ENCODE results near the gene TSPAN3.

The TSPAN3 gene

DNA sequence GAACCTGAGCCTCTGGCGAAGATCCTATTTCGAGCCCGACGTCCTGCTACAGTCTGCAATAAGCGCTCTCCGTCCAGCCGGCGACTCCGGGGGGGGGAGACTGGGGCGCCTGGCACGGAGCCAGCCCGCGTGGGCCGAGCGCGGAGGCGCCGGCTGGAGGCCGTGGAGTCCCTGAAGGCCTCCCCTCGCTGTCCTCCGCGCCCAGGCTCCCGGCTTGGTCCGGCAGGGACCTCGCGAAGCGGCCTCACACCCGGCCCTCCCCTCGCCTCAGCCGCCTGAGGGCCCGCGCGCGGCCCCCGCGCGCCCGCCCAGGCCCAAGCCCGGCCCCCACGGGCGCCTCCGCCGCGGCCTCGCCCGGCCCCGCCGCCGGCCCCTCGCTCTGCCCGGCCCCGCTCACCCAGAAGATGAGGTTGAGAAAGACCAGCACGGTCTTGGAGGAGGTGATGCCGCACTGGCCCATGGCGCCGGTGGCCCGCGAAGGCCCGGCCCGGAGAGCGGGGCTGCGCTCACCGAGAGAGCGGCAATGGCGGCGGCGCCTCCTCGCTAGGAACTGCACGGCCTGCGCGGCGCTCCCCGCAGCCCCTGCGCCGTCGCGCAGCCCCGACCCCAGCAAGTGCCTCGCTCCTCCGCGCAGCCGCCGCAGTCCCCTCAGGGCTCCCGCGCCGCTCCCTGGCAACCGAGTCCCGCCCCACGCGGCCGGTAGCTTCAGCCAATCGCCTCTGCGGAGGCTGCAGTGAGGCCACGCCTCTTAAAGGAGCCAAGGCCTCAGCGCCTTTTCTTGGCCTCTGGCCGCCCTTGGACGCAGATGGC is at the start of gene TSPAN3:
Gene TSPAN3, minus strand, starts transcription at position 615 of the 810 bp plus-strand sequence. Its CDS starts 155 bp downstream, at position 460.
- peak within 1 kb of the TSS; percentile 87 for H3K27ac Mint-ChIP-seq
- peak within 1 kb of the TSS; percentile 89 for H3K4me3 Mint-ChIP-seq
- intact Hi-C loops (cut with micrococcal nuclease), result no loop called here
- H3K4me1 Mint-ChIP-seq (ENCODE audit: low read depth), result peaks cover 44% of the 10 kb centered on the region
- H3K36me3 Mint-ChIP-seq (ENCODE audit: low read depth), result peaks cover 6% of the 10 kb centered on the region
- no peaks in the 10 kb centered on the region for H3K9me3 Mint-ChIP-seq
- peaks cover 2% of the 10 kb centered on the region for H3K27me3 Mint-ChIP-seq

- Mint-ChIP-seq H3K36me3 (ENCODE audit: low read depth) (no peaks in the 10 kb centered on the region), H3K27ac (no peak overlapping the region), H3K4me1 (ENCODE audit: low read depth) (peaks cover 14% of the 10 kb centered on the region), H3K9me3 (no peaks in the 10 kb centered on the region), H3K4me3 (no peak overlapping the region), H3K27me3 (no peaks in the 10 kb centered on the region)
- intact Hi-C loops (cut with micrococcal nuclease), result no loop called here
Observed at GRCh38 chr15:77120576-77120975, 49.7 kb upstream of the TSPAN3 start.

- no peak overlapping the region for H3K27ac Mint-ChIP-seq
- peaks cover 9% of the 10 kb centered on the region for H3K36me3 Mint-ChIP-seq (ENCODE audit: low read depth)
- no peak overlapping the region for H3K4me3 Mint-ChIP-seq
- peaks cover 11% of the 10 kb centered on the region for H3K4me1 Mint-ChIP-seq (ENCODE audit: low read depth)
- no peaks in the 10 kb centered on the region for H3K27me3 Mint-ChIP-seq
- intact Hi-C loops (cut with micrococcal nuclease), result loop anchor here (1.0 kb wide), 2 partner anchors 378 to 424 kb away; no protein-coding TSS in a partner anchor
- H3K9me3 Mint-ChIP-seq, result no peaks in the 10 kb centered on the region
Observed at GRCh38 chr15:77119446-77119845, 48.5 kb upstream of the TSPAN3 start.

- no peak overlapping the region for H3K27ac Mint-ChIP-seq
- no peaks in the 10 kb centered on the region for H3K9me3 Mint-ChIP-seq
- H3K36me3 Mint-ChIP-seq (ENCODE audit: low read depth), result peaks cover 14% of the 10 kb centered on the region
- H3K4me1 Mint-ChIP-seq (ENCODE audit: low read depth), result peaks cover 6% of the 10 kb centered on the region
- no peak overlapping the region for H3K4me3 Mint-ChIP-seq
- intact Hi-C loops (cut with micrococcal nuclease), result loop anchor here (1.0 kb wide), 2 partner anchors 378 to 424 kb away; no protein-coding TSS in a partner anchor
- no peaks in the 10 kb centered on the region for H3K27me3 Mint-ChIP-seq
Observed at GRCh38 chr15:77118882-77119321, 48.0 kb upstream of the TSPAN3 start.

GRCh38 chr15:77115179-77115578 is 44.3 kb upstream of the TSPAN3 start:
- no peaks in the 10 kb centered on the region for H3K27me3 Mint-ChIP-seq
- intact Hi-C loops (cut with micrococcal nuclease), result no loop called here

DNA sequence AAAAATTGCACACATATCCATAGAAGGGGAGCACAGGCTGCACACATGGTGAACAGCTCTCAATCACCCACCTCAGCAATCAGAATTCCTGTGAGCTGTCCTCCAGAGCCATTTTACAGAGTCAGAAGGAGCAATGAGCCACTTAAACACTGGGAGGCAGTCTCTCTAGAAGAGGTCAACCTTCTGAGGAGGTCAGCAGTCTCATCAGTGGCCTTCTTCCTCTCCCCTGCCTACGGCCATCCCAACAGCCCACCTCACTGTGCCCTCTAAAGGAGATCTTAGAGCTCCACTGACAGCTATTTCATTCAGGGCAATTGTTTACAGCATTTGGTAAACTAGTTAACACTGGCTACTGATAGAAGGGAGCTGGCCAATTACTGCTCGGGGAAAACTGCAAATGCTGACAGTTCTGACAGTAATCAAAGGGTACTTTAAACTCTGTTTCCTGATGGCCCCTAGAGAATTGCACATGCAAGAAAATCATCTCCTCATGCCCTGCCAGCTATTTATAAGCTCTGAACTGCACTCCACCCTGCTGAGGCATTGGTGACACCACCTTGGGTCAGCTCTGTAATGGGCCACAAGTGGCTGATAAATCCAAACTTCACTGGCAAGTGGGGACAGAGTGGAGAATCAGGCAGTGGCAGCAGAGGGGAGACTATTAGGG is 42.1 kb upstream of the TSPAN3 start:
- intact Hi-C loops (cut with micrococcal nuclease), result no loop called here
- Mint-ChIP-seq H3K9me3 (no peaks in the 10 kb centered on the region), H3K27ac (no peak overlapping the region), H3K4me3 (no peak overlapping the region), H3K36me3 (ENCODE audit: low read depth) (peaks cover 23% of the 10 kb centered on the region), H3K27me3 (no peaks in the 10 kb centered on the region), H3K4me1 (ENCODE audit: low read depth) (no peaks in the 10 kb centered on the region)

More at GRCh38 chr15:77115179-77115578, 44.3 kb upstream of the TSPAN3 start:
- no peaks in the 10 kb centered on the region for H3K4me1 Mint-ChIP-seq (ENCODE audit: low read depth)
- no peaks in the 10 kb centered on the region for H3K9me3 Mint-ChIP-seq
- H3K36me3 Mint-ChIP-seq (ENCODE audit: low read depth), result peaks cover 23% of the 10 kb centered on the region
- H3K4me3 Mint-ChIP-seq, result no peak overlapping the region
- H3K27ac Mint-ChIP-seq, result no peak overlapping the region

DNA sequence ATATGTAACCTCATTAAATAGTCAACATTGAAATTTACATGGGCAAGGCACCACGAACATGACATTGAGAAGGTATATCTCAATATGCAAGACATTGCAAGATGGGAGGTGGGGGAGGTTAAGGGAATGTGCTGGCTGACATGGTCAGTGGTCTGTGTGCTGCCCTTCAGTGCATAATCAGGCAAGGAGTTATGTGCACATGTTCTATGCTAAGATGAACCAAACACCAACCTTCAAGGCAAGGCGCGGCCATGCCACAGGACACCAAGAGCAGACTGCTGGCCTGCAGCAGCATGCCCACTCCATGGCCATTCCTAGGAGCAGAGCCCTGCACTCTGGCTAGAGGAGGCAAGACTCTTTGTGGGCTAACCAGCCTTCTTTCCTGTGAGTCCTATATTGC is 40.9 kb upstream of the TSPAN3 start:
- intact Hi-C loops (cut with micrococcal nuclease), result no loop called here
- Mint-ChIP-seq H3K27ac (no peak overlapping the region), H3K36me3 (ENCODE audit: low read depth) (peaks cover 23% of the 10 kb centered on the region), H3K9me3 (no peaks in the 10 kb centered on the region), H3K4me1 (ENCODE audit: low read depth) (no peaks in the 10 kb centered on the region), H3K27me3 (no peaks in the 10 kb centered on the region), H3K4me3 (no peak overlapping the region)

GRCh38 chr15:77107531-77108355 is 36.8 kb upstream of the TSPAN3 start:
- intact Hi-C loops (cut with micrococcal nuclease), result no loop called here
- Mint-ChIP-seq H3K27me3 (no peaks in the 10 kb centered on the region), H3K36me3 (ENCODE audit: low read depth) (no peaks in the 10 kb centered on the region), H3K4me3 (no peak overlapping the region), H3K27ac (no peak overlapping the region), H3K9me3 (no peaks in the 10 kb centered on the region), H3K4me1 (ENCODE audit: low read depth) (no peaks in the 10 kb centered on the region)

- H3K4me3 Mint-ChIP-seq, result no peak overlapping the region
- H3K4me1 Mint-ChIP-seq (ENCODE audit: low read depth), result no peaks in the 10 kb centered on the region
Observed at GRCh38 chr15:77107068-77107467, 36.2 kb upstream of the TSPAN3 start.

GRCh38 chr15:77104155-77104554 is 33.2 kb upstream of the TSPAN3 start:
- no peaks in the 10 kb centered on the region for H3K36me3 Mint-ChIP-seq (ENCODE audit: low read depth)
- no peak overlapping the region for H3K27ac Mint-ChIP-seq
- no peaks in the 10 kb centered on the region for H3K27me3 Mint-ChIP-seq
- intact Hi-C loops (cut with micrococcal nuclease), result no loop called here
- H3K4me1 Mint-ChIP-seq (ENCODE audit: low read depth), result no peaks in the 10 kb centered on the region
- no peaks in the 10 kb centered on the region for H3K9me3 Mint-ChIP-seq
- no peak overlapping the region for H3K4me3 Mint-ChIP-seq

More at GRCh38 chr15:77107068-77107467, 36.2 kb upstream of the TSPAN3 start:
- H3K9me3 Mint-ChIP-seq, result no peaks in the 10 kb centered on the region
- no peak overlapping the region for H3K27ac Mint-ChIP-seq
- H3K36me3 Mint-ChIP-seq (ENCODE audit: low read depth), result no peaks in the 10 kb centered on the region
- intact Hi-C loops (cut with micrococcal nuclease), result no loop called here
- no peaks in the 10 kb centered on the region for H3K27me3 Mint-ChIP-seq

GRCh38 chr15:77099741-77100463 is 29.0 kb upstream of the TSPAN3 start:
- H3K27me3 Mint-ChIP-seq, result no peaks in the 10 kb centered on the region
- H3K4me1 Mint-ChIP-seq (ENCODE audit: low read depth), result peaks cover 10% of the 10 kb centered on the region
- intact Hi-C loops (cut with micrococcal nuclease), result loop anchor here (10.0 kb wide), 1 partner anchor 55 kb away; no protein-coding TSS in a partner anchor
- no peaks in the 10 kb centered on the region for H3K9me3 Mint-ChIP-seq
- no peak overlapping the region for H3K4me3 Mint-ChIP-seq
- no peak overlapping the region for H3K27ac Mint-ChIP-seq
- H3K36me3 Mint-ChIP-seq (ENCODE audit: low read depth), result no peaks in the 10 kb centered on the region

DNA sequence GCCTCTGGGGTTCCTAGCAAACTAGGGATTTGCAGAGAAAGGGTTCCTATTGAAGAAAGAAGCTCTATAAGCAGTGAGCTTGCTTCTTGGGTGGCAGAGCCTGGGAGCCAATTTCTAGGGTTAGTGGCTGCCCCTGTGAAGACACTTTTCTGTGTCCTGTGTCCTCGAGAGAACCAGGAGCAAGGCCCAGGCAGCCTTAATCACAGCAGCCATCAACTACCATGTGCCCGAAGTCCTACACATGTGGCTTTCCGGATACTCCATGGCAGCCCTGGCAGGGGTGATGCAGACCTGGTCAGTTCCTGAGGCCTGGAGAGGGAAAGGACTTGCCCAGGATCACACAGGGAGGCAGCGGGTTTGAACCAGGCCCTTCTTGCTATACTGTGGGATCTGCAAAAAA is 27.7 kb upstream of the TSPAN3 start:
- intact Hi-C loops (cut with micrococcal nuclease), result loop anchor here (10.0 kb wide), 1 partner anchor 54 kb away; no protein-coding TSS in a partner anchor
- no peak overlapping the region for H3K27ac Mint-ChIP-seq

GRCh38 chr15:77097921-77098320 is 27.0 kb upstream of the TSPAN3 start:
- no peak overlapping the region for H3K4me3 Mint-ChIP-seq
- no peaks in the 10 kb centered on the region for H3K36me3 Mint-ChIP-seq (ENCODE audit: low read depth)
- intact Hi-C loops (cut with micrococcal nuclease), result loop anchor here (10.0 kb wide), 1 partner anchor 53 kb away; no protein-coding TSS in a partner anchor
- H3K27me3 Mint-ChIP-seq, result no peaks in the 10 kb centered on the region
- peaks cover 16% of the 10 kb centered on the region for H3K4me1 Mint-ChIP-seq (ENCODE audit: low read depth)
- H3K9me3 Mint-ChIP-seq, result no peaks in the 10 kb centered on the region
- no peak overlapping the region for H3K27ac Mint-ChIP-seq

More for the DNA sequence above, 27.7 kb upstream of the TSPAN3 start:
- Mint-ChIP-seq H3K36me3 (ENCODE audit: low read depth) (no peaks in the 10 kb centered on the region), H3K4me1 (ENCODE audit: low read depth) (peaks cover 16% of the 10 kb centered on the region), H3K4me3 (no peak overlapping the region), H3K27me3 (no peaks in the 10 kb centered on the region), H3K9me3 (no peaks in the 10 kb centered on the region)

All from dendritic cell treated with granulocyte-macrophage colony-stimulating factor and Interleukin-4, amounts not matched to agents 40 ng/mL and 50 ng/mL, for 4 days (primary cell).